AG09319 (cell line): Measurements from ENCODE around the gene HBS1L.

Experiments
- DNase-seq: peaks from one replicate; pipeline ENCODE4 v3.0.0-alpha.2; 2010; ENCODE audit warnings: low read depth; ENCODE audit errors: extremely low read depth
- TF ChIP-seq, protein P1 (sequence below): IDR thresholded peaks from 2 replicates; pipeline ENCODE4 v1.5.1; 2011; ENCODE audit warnings: low read depth, mild to moderate bottlenecking, inconsistent platforms, low read length, moderate library complexity

Gene HBS1L

DNA sequence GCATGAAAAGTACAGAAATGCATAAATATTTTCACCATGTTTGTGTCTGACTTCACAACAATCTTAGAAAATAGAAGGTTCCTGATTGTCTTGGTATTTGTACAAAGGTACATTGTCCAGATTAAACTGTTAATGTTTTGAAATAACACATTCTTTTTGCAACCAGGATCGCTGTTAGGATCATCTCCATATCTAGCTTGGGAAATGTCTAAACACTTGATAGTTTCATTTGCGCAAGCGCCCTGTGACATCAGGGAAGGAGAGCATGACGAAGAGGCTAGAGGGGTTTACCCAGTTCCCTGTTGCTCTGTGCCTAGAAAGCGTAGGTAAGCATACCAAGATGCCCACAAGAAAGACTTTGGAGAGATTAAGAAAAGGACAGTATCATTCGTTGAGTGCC is 124.2 kb downstream of the HBS1L start:
- TF ChIP-seq, protein P1, sequence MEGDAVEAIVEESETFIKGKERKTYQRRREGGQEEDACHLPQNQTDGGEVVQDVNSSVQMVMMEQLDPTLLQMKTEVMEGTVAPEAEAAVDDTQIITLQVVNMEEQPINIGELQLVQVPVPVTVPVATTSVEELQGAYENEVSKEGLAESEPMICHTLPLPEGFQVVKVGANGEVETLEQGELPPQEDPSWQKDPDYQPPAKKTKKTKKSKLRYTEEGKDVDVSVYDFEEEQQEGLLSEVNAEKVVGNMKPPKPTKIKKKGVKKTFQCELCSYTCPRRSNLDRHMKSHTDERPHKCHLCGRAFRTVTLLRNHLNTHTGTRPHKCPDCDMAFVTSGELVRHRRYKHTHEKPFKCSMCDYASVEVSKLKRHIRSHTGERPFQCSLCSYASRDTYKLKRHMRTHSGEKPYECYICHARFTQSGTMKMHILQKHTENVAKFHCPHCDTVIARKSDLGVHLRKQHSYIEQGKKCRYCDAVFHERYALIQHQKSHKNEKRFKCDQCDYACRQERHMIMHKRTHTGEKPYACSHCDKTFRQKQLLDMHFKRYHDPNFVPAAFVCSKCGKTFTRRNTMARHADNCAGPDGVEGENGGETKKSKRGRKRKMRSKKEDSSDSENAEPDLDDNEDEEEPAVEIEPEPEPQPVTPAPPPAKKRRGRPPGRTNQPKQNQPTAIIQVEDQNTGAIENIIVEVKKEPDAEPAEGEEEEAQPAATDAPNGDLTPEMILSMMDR: no peak
- DNase-seq: no peak

GRCh38 chr6:134928151-134928900 is 126.3 kb downstream of the HBS1L start:
- TF ChIP-seq, protein P1: no peak
- no peak for DNase-seq

GRCh38 chr6:134925800-134926199 is 128.8 kb downstream of the HBS1L start:
- DNase-seq: no peak

GRCh38 chr6:134921721-134922261 is 132.8 kb downstream of the HBS1L start:
- DNase-seq: no peak
- TF ChIP-seq, protein P1: no peak

More at GRCh38 chr6:134925800-134926199, 128.8 kb downstream of the HBS1L start:
- TF ChIP-seq, protein P1: no peak

DNA sequence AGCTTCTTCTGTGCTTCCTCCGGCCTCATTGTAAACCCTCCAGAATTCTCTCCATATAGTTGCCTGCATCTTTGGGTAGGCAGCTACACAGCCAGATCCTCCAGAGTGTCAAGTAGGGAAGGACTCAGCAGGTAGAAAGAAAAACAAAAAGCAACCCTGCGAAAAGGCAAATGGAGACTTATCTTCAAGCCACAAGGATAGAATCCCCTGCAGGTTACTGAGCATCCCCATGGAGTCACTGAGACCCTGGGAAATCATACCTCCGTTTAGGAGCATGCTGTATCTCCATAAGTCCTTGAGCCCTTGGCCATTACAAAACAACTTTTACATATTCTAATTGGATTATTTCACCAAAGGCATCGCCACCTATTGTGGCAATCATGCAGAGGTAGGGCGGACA is 133.3 kb downstream of the HBS1L start:
- DNase-seq: no peak
- TF ChIP-seq, protein P1: no peak

GRCh38 chr6:134920422-134920821 is 134.2 kb downstream of the HBS1L start:
- no peak for DNase-seq
- TF ChIP-seq, protein P1: no peak

GRCh38 chr6:134918418-134918961 is 136.1 kb downstream of the HBS1L start:
- TF ChIP-seq, protein P1: no peak
- DNase-seq: no peak
